ENCODE results near the gene ACVR1.

Gene ACVR1

DNA sequence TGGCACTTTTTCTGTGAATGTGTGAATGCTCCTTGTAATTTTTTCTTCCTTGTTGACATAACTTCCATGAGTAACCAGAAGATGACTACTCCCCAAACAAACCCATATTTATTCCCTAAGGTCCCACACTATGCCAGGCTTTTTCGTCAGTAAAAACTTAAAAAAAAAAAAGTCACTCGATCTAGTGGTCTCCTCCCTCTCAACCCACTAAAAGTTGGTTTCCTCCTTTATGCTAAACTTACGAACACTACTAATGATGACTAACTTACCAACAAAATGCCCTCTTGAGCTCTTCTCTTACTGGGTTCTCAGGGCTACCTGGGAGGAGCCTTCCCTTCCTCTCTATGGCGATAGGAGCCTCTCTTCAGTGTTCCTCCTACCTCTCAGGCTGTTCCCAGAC is 18.2 kb downstream of the ACVR1 start:
- Mint-ChIP-seq H3K9me3 (no peaks in the 10 kb centered on the region), H3K4me3 (no peak overlapping the region), H3K4me1 (ENCODE audit: low read depth) (peaks cover 12% of the 10 kb centered on the region), H3K27ac (peak overlapping the region; percentile 51), H3K27me3 (ENCODE audit: low read depth) (no peaks in the 10 kb centered on the region), H3K36me3 (ENCODE audit: low read depth) (peaks cover 22% of the 10 kb centered on the region)
- DNase-seq (ENCODE audit: low spot score): no peak

DNA sequence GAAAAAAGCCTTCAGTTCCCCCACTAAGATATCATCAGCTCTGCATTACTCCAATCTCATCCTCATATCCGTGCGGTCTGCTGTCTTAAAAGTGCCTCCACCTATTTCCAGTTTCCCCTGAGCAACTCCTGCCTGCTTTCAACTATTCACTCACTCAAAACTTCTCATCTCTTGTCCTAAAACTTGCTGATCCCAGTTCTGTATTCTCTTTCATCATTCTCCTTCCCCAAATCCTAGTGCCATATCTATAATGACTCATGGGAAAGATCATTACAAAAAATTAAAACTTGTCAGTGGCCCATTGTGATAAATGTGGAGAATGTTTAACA is 20.0 kb downstream of the ACVR1 start:
- Mint-ChIP-seq H3K27ac (peak overlapping the region; percentile 26), H3K36me3 (ENCODE audit: low read depth) (peaks cover 24% of the 10 kb centered on the region), H3K9me3 (no peaks in the 10 kb centered on the region), H3K27me3 (ENCODE audit: low read depth) (no peaks in the 10 kb centered on the region), H3K4me1 (ENCODE audit: low read depth) (peaks cover 12% of the 10 kb centered on the region), H3K4me3 (no peak overlapping the region)
- DNase-seq (ENCODE audit: low spot score): no peak

DNA sequence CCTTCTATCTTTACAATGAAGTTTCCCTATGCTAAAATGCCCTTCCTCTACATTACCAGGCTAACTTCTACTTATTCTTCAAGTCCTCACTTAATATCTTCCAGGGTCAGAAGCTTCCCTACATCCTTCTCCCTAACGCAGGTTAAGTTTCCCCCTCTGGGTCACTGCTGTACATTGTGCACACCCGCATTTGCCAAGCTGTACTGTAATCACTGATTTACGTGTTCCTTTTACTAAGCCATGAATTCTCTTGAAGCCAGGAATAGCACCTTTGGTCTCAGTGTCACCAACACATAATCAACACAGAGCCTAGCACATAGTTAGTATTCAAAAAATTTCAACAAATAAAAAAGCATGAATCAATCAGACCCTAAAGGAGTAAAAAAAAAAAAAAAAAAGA is 22.3 kb downstream of the ACVR1 start:
- Mint-ChIP-seq H3K4me1 (ENCODE audit: low read depth) (peaks cover 15% of the 10 kb centered on the region), H3K36me3 (ENCODE audit: low read depth) (peaks cover 27% of the 10 kb centered on the region), H3K9me3 (no peaks in the 10 kb centered on the region), H3K27me3 (ENCODE audit: low read depth) (no peaks in the 10 kb centered on the region), H3K27ac (no peak overlapping the region), H3K4me3 (no peak overlapping the region)
- DNase-seq (ENCODE audit: low spot score): no peak

DNA sequence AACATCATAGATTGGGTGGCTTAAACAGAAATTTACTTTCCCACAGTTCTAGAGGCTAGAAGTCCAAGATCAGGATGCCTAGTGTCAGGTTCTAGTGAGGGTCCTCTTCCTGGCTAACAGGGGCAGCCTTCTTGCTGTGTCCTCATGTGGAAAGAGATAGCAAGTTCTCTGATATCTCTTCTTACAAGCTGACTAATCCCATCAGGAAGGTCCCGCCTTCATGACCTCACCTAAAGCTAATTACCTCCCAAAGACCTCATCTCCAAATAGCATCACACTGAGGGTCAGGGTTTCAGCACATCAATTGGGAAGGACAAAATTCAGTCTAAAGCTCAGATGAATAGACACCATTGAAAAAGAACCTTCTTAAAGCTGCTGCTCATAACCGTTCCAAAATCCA is 22.9 kb downstream of the ACVR1 start:
- Mint-ChIP-seq H3K27me3 (ENCODE audit: low read depth) (no peaks in the 10 kb centered on the region), H3K4me1 (ENCODE audit: low read depth) (peaks cover 15% of the 10 kb centered on the region), H3K9me3 (no peaks in the 10 kb centered on the region), H3K4me3 (no peak overlapping the region), H3K36me3 (ENCODE audit: low read depth) (peaks cover 31% of the 10 kb centered on the region), H3K27ac (no peak overlapping the region)
- no peak for DNase-seq (ENCODE audit: low spot score)

DNA sequence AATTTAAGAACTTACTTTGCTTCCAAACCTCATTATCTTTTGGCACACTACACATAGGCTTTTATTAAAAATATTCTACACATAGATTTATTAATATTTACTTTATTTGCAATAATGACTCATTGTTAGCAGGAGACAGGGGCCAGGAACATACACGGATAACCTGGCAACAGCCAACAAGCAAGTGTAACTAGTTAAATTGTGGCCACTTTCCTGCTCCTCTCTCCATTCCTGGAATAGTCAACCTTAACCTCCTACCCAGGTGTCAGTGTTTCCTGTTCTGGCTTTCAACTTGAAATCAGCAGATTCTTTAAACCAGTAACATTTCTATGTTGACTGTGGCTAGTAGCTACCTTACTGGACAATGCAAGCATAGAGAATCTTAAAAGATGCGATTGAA is 26.5 kb downstream of the ACVR1 start:
- Mint-ChIP-seq H3K4me3 (no peak overlapping the region), H3K4me1 (ENCODE audit: low read depth) (peaks cover 7% of the 10 kb centered on the region)

DNA sequence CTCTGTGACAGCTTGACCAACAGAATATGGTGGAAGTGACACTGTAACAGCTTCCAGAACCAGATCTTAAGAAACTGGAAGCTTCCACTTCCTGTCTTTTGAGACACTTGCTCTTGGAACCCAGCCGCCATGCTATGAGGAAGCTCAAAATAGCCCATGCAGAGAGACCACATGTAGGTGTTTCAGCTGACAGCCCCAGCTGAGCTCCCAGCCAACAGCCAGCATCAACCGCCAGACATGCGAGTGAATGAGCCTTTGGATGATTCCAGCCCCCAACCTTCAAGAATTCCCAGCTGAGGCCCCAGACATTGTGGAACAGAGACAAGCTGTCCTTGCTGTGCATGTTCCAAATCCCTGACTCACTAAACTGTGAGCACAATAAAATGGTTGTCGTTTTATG is 27.9 kb downstream of the ACVR1 start:
- Mint-ChIP-seq H3K9me3 (no peaks in the 10 kb centered on the region), H3K36me3 (ENCODE audit: low read depth) (peaks cover 32% of the 10 kb centered on the region), H3K4me1 (ENCODE audit: low read depth) (peaks cover 6% of the 10 kb centered on the region), H3K27ac (no peak overlapping the region), H3K27me3 (ENCODE audit: low read depth) (no peaks in the 10 kb centered on the region), H3K4me3 (no peak overlapping the region)
- DNase-seq (ENCODE audit: low spot score): no peak

More for the DNA sequence above, 26.5 kb downstream of the ACVR1 start:
- DNase-seq (ENCODE audit: low spot score): no peak
- no peak overlapping the region for H3K27ac Mint-ChIP-seq
- no peaks in the 10 kb centered on the region for H3K9me3 Mint-ChIP-seq
- H3K27me3 Mint-ChIP-seq (ENCODE audit: low read depth): no peaks in the 10 kb centered on the region
- H3K36me3 Mint-ChIP-seq (ENCODE audit: low read depth): peaks cover 30% of the 10 kb centered on the region

DNA sequence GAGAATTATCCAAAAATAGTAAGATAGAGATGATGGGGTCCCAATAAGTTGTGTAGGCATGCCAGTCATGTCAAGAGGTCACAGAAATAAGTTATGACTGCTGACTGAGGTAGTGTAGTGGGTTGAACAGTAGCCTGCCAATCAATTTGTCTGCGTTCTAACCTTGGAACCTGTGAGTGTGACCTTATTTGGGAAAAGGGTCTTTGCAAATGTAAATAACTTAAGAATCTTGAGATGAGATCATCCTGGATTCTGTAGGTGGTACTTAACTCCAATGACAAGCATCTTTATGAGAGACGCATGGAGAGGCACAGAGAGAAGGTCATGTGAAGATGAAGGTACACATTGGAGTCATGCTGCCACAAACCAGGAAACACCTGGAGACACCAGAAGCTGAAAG is 31.0 kb downstream of the ACVR1 start:
- no peak for DNase-seq (ENCODE audit: low spot score)
- no peaks in the 10 kb centered on the region for H3K9me3 Mint-ChIP-seq
- peaks cover 6% of the 10 kb centered on the region for H3K4me1 Mint-ChIP-seq (ENCODE audit: low read depth)
- H3K4me3 Mint-ChIP-seq: no peak overlapping the region
- peaks cover 29% of the 10 kb centered on the region for H3K36me3 Mint-ChIP-seq (ENCODE audit: low read depth)
- H3K27ac Mint-ChIP-seq: no peak overlapping the region
- H3K27me3 Mint-ChIP-seq (ENCODE audit: low read depth): no peaks in the 10 kb centered on the region

DNA sequence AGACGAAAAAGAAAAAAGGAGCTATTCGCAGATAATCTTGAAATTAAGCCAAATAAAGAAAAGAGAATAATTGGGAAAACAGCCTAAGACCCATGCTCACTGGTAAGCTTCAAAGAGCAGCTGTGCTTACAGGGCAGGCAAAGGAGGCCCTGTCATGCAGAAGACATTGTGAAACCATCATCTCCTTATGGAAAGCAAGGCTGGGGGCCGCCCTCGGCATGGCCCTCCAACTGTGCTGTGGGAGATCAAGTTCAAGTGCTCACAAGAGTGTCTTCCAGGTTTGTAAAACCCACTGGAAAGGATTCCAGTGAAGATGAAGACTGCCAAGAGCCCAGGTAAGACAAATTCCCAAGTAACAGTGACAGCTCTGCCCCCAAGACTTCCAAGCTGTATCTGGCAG is 32.2 kb downstream of the ACVR1 start:
- no peak overlapping the region for H3K4me3 Mint-ChIP-seq
- H3K4me1 Mint-ChIP-seq (ENCODE audit: low read depth): peaks cover 9% of the 10 kb centered on the region
- H3K27me3 Mint-ChIP-seq (ENCODE audit: low read depth): no peaks in the 10 kb centered on the region
- DNase-seq (ENCODE audit: low spot score): no peak
- H3K27ac Mint-ChIP-seq: no peak overlapping the region
- H3K36me3 Mint-ChIP-seq (ENCODE audit: low read depth): peaks cover 28% of the 10 kb centered on the region
- no peaks in the 10 kb centered on the region for H3K9me3 Mint-ChIP-seq

DNA sequence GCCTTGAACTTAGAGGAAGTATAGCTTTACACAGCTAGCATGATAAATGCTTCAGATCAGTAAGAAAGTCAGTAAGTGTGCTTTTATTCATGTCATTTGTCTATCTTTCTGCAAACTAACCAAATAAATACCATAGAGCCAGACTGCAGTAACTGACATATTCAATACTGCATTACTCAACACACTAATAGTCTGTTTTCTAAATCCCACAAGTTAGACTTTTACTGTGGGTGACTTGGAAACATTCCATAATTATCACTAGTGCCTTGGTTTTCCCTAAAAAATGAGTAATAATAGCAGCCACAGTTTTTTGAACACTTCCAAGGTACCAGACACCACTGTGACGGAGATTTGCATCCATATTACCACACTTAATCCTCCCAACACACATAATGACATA is 33.0 kb downstream of the ACVR1 start:
- no peak for DNase-seq (ENCODE audit: low spot score)
- Mint-ChIP-seq H3K27ac (no peak overlapping the region), H3K27me3 (ENCODE audit: low read depth) (no peaks in the 10 kb centered on the region), H3K4me3 (no peak overlapping the region), H3K9me3 (no peaks in the 10 kb centered on the region), H3K36me3 (ENCODE audit: low read depth) (peaks cover 23% of the 10 kb centered on the region), H3K4me1 (ENCODE audit: low read depth) (peaks cover 17% of the 10 kb centered on the region)

DNA sequence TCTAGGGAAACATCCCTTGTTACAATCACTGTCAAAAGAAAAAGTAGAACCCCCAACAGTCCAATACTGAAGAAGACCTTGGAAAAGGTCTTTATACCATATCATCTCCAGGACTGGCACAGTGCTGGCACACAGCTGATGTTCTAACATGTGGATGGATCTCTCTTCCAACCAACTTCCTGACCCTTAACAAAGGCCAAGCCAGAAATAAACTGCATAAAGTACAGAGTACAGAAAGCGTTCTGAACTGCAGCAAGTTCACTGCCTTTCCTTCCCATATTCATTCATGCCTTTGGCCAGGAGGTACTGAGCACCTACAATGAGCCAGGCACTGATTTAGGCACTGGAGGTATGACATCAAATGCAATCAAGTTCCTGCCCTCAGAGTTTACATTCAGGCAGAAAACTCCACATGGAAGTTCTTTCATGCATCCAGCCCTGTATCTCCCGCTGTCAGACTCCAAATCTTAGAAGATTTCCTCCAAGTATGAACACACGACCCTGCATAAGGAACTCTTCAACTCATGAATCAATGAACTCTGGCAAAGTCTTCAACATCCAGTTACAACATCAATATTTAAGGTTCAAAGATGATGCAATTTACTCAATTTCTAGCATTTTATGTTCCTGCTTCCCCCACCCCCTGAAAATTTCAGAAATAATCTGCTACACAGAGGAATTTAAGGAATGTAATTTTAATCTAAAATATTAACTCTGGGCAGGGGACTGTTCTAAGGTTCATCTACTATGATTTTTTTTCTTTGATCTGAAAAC is 33.8 kb downstream of the ACVR1 start:
- DNase-seq (ENCODE audit: low spot score): no peak
- Mint-ChIP-seq H3K27me3 (ENCODE audit: low read depth) (no peaks in the 10 kb centered on the region), H3K9me3 (no peaks in the 10 kb centered on the region), H3K27ac (no peak overlapping the region), H3K36me3 (ENCODE audit: low read depth) (peaks cover 20% of the 10 kb centered on the region), H3K4me3 (no peak overlapping the region), H3K4me1 (ENCODE audit: low read depth) (peaks cover 24% of the 10 kb centered on the region)

DNA sequence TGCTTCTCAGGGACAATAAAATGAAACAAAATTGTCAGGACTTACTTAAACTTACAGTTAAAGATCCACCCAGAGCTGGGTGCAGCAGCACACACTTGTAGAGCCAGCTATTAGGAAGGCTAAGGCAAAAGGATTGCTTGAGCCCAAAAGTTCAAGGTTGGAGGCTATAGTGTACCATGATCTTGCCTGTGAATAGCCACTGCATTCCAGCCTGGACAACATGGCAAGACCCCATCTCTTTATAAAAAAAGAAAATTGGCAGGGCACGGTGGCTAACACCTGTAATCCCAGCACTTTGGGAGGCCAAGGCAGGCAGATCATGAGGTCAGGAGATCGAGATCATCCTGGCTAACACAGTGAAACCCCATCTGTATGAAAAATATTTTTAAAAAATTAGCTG is 34.6 kb downstream of the ACVR1 start:
- Mint-ChIP-seq H3K4me1 (ENCODE audit: low read depth) (peaks cover 30% of the 10 kb centered on the region), H3K9me3 (no peaks in the 10 kb centered on the region), H3K27me3 (ENCODE audit: low read depth) (no peaks in the 10 kb centered on the region), H3K27ac (no peak overlapping the region), H3K4me3 (no peak overlapping the region), H3K36me3 (ENCODE audit: low read depth) (peaks cover 26% of the 10 kb centered on the region)
- no peak for DNase-seq (ENCODE audit: low spot score)

DNA sequence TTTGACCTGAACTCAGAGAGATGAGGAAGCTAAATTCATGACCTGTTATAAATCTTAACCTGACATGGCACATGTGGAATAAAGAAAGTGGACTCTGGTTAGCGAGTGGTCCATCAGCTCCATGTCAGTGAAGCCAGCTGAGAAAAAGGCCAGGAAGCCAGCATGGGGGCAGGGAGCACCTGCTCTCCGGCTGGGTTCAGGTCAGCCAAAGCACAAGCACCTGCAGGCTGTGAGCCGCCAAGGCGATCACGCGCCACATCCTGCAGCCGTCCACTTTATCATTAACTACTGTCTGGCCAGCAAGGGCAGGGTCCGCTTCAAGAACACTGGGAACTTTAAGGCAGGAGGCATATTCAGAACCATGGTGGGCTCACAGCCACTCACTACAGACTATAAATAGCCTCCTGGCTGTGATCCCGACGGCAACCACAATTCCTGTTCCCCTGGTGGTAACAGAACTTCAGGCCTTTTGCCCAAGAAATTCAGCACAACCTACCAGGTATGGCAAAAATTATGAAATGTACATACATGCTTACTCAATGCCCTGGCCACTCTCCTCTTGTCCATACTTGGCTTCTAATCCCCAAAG is 35.5 kb downstream of the ACVR1 start:
- no peaks in the 10 kb centered on the region for H3K9me3 Mint-ChIP-seq
- peaks cover 24% of the 10 kb centered on the region for H3K36me3 Mint-ChIP-seq (ENCODE audit: low read depth)
- peaks cover 36% of the 10 kb centered on the region for H3K4me1 Mint-ChIP-seq (ENCODE audit: low read depth)
- H3K4me3 Mint-ChIP-seq: no peak overlapping the region
- no peak for DNase-seq (ENCODE audit: low spot score)
- no peaks in the 10 kb centered on the region for H3K27me3 Mint-ChIP-seq (ENCODE audit: low read depth)
- H3K27ac Mint-ChIP-seq: no peak overlapping the region

DNA sequence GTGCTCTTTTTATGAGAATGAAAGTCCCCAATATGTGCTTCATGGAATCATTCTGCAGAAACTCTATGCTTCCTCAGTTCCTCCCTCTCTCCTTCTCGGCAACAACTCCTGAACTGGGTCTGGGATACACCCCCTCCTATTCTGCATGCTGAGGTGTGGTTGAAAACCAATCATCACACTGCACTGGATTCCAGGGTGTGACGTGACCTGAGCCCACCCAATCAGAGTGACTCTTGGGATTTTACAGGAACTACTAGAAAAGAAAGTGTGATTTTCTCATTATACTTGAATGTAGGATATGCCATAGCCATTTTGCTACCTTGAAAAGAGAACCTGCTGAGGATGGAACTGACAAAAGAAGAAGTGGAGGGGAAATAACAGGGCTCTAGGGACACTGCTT is 36.3 kb downstream of the ACVR1 start:
- no peak for DNase-seq (ENCODE audit: low spot score)
- Mint-ChIP-seq H3K4me1 (ENCODE audit: low read depth) (peaks cover 40% of the 10 kb centered on the region), H3K4me3 (no peak overlapping the region), H3K9me3 (no peaks in the 10 kb centered on the region), H3K36me3 (ENCODE audit: low read depth) (peaks cover 17% of the 10 kb centered on the region), H3K27me3 (ENCODE audit: low read depth) (no peaks in the 10 kb centered on the region), H3K27ac (no peak overlapping the region)

DNA sequence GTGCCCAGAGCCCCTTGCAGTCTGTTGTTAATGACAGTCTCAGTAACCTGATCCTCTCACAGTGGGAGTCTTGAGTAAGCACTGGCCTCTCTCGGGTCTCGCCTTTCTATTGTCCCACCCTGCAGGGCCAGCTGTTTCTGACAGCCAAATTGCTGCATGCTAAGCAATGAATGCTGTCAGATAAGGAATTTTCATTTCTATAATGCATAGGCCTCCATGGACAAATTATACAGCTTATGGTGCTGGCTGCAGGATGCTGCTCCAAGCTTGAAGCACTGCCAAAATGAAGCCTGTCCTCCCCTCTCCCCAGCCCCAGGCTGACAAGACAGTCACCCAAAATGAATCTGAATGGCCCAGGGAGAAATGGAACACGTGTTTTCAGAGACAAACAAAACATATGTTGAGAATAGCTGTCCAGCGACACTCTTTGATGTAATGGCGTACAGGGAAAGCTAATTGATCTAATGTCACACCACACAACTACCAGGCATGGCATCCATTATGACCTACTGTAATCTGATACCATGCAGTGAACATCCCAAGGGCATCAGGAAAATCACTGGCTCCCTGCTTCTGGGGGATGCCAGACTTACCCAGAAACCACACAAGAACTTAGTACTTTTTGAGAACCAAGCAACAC is 36.8 kb downstream of the ACVR1 start:
- H3K4me1 Mint-ChIP-seq (ENCODE audit: low read depth): peaks cover 40% of the 10 kb centered on the region
- no peak overlapping the region for H3K4me3 Mint-ChIP-seq
- no peaks in the 10 kb centered on the region for H3K9me3 Mint-ChIP-seq
- H3K27me3 Mint-ChIP-seq (ENCODE audit: low read depth): no peaks in the 10 kb centered on the region
- no peak for DNase-seq (ENCODE audit: low spot score)
- peaks cover 17% of the 10 kb centered on the region for H3K36me3 Mint-ChIP-seq (ENCODE audit: low read depth)
- no peak overlapping the region for H3K27ac Mint-ChIP-seq
